SK-N-SH treated with all-trans-retinoic acid at 6 μM for 48 hours (cell line): ENCODE data around the gene UVSSA.

Experiments used
- ATAC-seq: fragments of 200-7000 bp; cut with Tn5 transposase; 3 replicates; pipeline ENCODE4 v1.9.1; 2020; ENCODE audit warnings: mild to moderate bottlenecking, moderate library complexity
- ARNTL ChIP-seq: fragments of 450-650 bp; formaldehyde crosslinking; IDR thresholded peaks from 2 replicates; pipeline ENCODE4 v1.5.0; 2020; ENCODE audit warnings: low read depth, mild to moderate bottlenecking, moderate library complexity, borderline replicate concordance
- BACH2 ChIP-seq: fragments of 250-450 bp; sonication (Bioruptor Pico); IDR thresholded peaks from 2 replicates; pipeline ENCODE4 v1.9.0; 2021; ENCODE audit warnings: mild to moderate bottlenecking, borderline replicate concordance
- CREB5 ChIP-seq: fragments of 250-450 bp; sonication (Bioruptor Pico); IDR thresholded peaks from 2 replicates; pipeline ENCODE4 v1.5.1; 2020; ENCODE audit warnings: low read depth, mild to moderate bottlenecking, moderate library complexity
- CSDC2 ChIP-seq: fragments of 250-450 bp; sonication (Bioruptor Pico); IDR thresholded peaks from 2 replicates; pipeline ENCODE4 v1.5.0; 2020; ENCODE audit warnings: mild to moderate bottlenecking, moderate library complexity
- CSRNP3 ChIP-seq: fragments of 250-450 bp; sonication (Bioruptor Pico); IDR thresholded peaks from 2 replicates; pipeline ENCODE4 v1.5.1; 2021; ENCODE audit warnings: mild to moderate bottlenecking, moderate library complexity
- GLIS3 ChIP-seq: fragments of 250-450 bp; sonication (Bioruptor Pico); IDR thresholded peaks from 2 replicates; pipeline ENCODE4 v1.5.0; 2020; ENCODE audit warnings: mild to moderate bottlenecking, moderate library complexity
- ISL1 ChIP-seq: fragments of 250-450 bp; sonication (Bioruptor Pico); IDR thresholded peaks from 2 replicates; pipeline ENCODE4 v2.1.2; 2022; ENCODE audit warnings: mild to moderate bottlenecking, moderate library complexity
- OSR1 ChIP-seq: fragments of 250-450 bp; sonication (Bioruptor Pico); IDR thresholded peaks from 2 replicates; pipeline ENCODE4 v1.8.0; 2022; ENCODE audit warnings: moderate library complexity, mild to moderate bottlenecking, inconsistent platforms
- PATZ1 ChIP-seq: fragments of 250-450 bp; sonication (Bioruptor Pico); IDR thresholded peaks from 2 replicates; pipeline ENCODE4 v1.8.0; 2020; ENCODE audit warnings: mild to moderate bottlenecking, moderate library complexity, borderline replicate concordance
- POU6F1 ChIP-seq: fragments of 250-450 bp; sonication (Bioruptor Pico); IDR thresholded peaks from 2 replicates; pipeline ENCODE4 v1.8.0; 2021; ENCODE audit warnings: low read depth, mild to moderate bottlenecking, moderate library complexity, borderline replicate concordance
- PPARA ChIP-seq: fragments of 250-450 bp; sonication (Bioruptor Pico); IDR thresholded peaks from 2 replicates; pipeline ENCODE4 v1.5.0; 2020; ENCODE audit warnings: mild to moderate bottlenecking, borderline replicate concordance
- RARB ChIP-seq: fragments of 250-450 bp; sonication (Bioruptor Pico); IDR thresholded peaks from 2 replicates; pipeline ENCODE4 v1.8.0; 2021; ENCODE audit warnings: mild to moderate bottlenecking, moderate library complexity
- SNAI2 ChIP-seq: fragments of 250-450 bp; sonication (Bioruptor Pico); IDR thresholded peaks from 2 replicates; pipeline ENCODE4 v1.5.0; 2020; ENCODE audit warnings: mild to moderate bottlenecking, moderate library complexity
- TCF4 ChIP-seq: fragments of 250-450 bp; sonication (Bioruptor Pico); IDR thresholded peaks from 2 replicates; pipeline ENCODE4 v1.8.0; 2021; ENCODE audit warnings: mild to moderate bottlenecking, moderate library complexity, borderline replicate concordance
- TOX ChIP-seq: fragments of 250-450 bp; sonication (Bioruptor Pico); IDR thresholded peaks from 2 replicates; pipeline ENCODE4 v1.8.0; 2021; ENCODE audit warnings: mild to moderate bottlenecking, moderate library complexity, borderline replicate concordance
- TSHZ2 ChIP-seq: fragments of 250-450 bp; sonication (Bioruptor Pico); IDR thresholded peaks from 2 replicates; pipeline ENCODE4 v1.5.0; 2020; ENCODE audit warnings: mild to moderate bottlenecking, moderate library complexity
- ZFP30 ChIP-seq: fragments of 450-650 bp; formaldehyde crosslinking; IDR thresholded peaks from 2 replicates; pipeline ENCODE4 v1.5.0; 2022; ENCODE audit warnings: mild to moderate bottlenecking, moderate library complexity
- ZNF565 ChIP-seq: fragments of 450-650 bp; formaldehyde crosslinking; conservative IDR thresholded peaks from 2 replicates; pipeline ENCODE4 v1.5.0; 2020; ENCODE audit warnings: low read depth, mild to moderate bottlenecking, moderate library complexity
- ZNF8 ChIP-seq: fragments of 450-650 bp; formaldehyde crosslinking; IDR thresholded peaks from 2 replicates; pipeline ENCODE4 v1.5.0; 2020; ENCODE audit warnings: mild to moderate bottlenecking, moderate library complexity

Gene UVSSA

GRCh38 chr4:1336088-1336491 lies 10.9 kb upstream of the UVSSA start (continued):
- TF ChIP-seq CREB5 (no peak), GLIS3 (CRISPR knock-in tag) (no peak)

- TF ChIP-seq ZFP30 (CRISPR knock-in tag) (no peak), RARB (CRISPR knock-in tag) (no peak), TOX (CRISPR knock-in tag) (no peak), CREB5 (no peak), SNAI2 (no peak), TSHZ2 (CRISPR knock-in tag) (no peak), ZNF565 (no peak), CSRNP3 (CRISPR knock-in tag) (no peak), POU6F1 (CRISPR knock-in tag) (no peak), BACH2 (CRISPR knock-in tag) (no peak), ISL1 (CRISPR knock-in tag) (no peak), CSDC2 (CRISPR knock-in tag) (no peak), ZNF8 (CRISPR knock-in tag) (no peak), ARNTL (CRISPR knock-in tag) (no peak), OSR1 (CRISPR knock-in tag) (no peak), TCF4 (no peak), PPARA (no peak)
- TF ChIP-seq, all 23 proteins: peak for 0
- no peak; the same call in 2 of the 3 replicates for ATAC-seq
Observed at GRCh38 chr4:1337376-1337831, 9.6 kb upstream of the UVSSA start.

- ATAC-seq, result no peak
- TF ChIP-seq ARNTL (CRISPR knock-in tag) (no peak), RARB (CRISPR knock-in tag) (no peak), TSHZ2 (CRISPR knock-in tag) (no peak), PATZ1 (no peak), ZNF8 (CRISPR knock-in tag) (no peak), POU6F1 (CRISPR knock-in tag) (no peak), ZFP30 (CRISPR knock-in tag) (no peak), ISL1 (CRISPR knock-in tag) (no peak), BACH2 (CRISPR knock-in tag) (no peak)
Observed at GRCh38 chr4:1337951-1338751, 8.9 kb upstream of the UVSSA start.
